K562 (cell line): ENCODE results near the gene ASB11. TPM values are rescaled to one million over a fixed set of nuclear protein-coding genes. Genes with fewer than 3 reads are reported as not detected.

Source experiments
- ATAC-seq: fragments of 200-7000 bp; cut with Tn5 transposase; 3 replicates; pipeline ENCODE4 v1.9.1; 2020; ENCODE audit warnings: moderate library complexity
- BruUV-seq: library from RNA; stranded (reverse); fragments of 400-500 nt; replicated peaks from 2 replicates; lab custom pipeline; 2021; lab: Mats Ljungman, UMichigan
- CTCF ChIA-PET: fragments of 300-600 bp; formaldehyde crosslinking; extraction: SDS; loops from one replicate; lab custom pipeline; 2021; ENCODE audit warnings: low intra/inter-chr PET ratio; lab: Yijun Ruan, JAX
- POLR2A ChIA-PET: fragments of 300-600, 350-650 bp; sonication (Branson Sonifier 250); formaldehyde crosslinking; extraction: SDS; loops from one replicate; lab custom pipeline; 2021; ENCODE audit warnings: antibody characterized with exemption, inconsistent platforms; lab: Yijun Ruan, JAX
- DNase-seq, 4 experiments: peaks; one replicate each; pipeline versions ENCODE4 v3.0.0 to v3.0.0-alpha.2; 2011 to 2018; ENCODE audit warnings: low spot score in 3 of 4, mixed read lengths in 3 of 4; ENCODE audit errors: extremely low read depth in 1 of 4
- FAIRE-seq: peaks from 2 replicates; lab custom pipeline; 2011; peaks lifted over from hg19 to GRCh38; lab: Jason Lieb, UNC
- H2AFZ ChIP-seq: 2 replicates; pipeline ENCODE4 v1.6.0; 2011; ENCODE audit warnings: low read depth, low read length, control low read depth, inconsistent platforms
- H3K27ac ChIP-seq: fragments of 200-600 bp; 3 replicates; pipeline ENCODE4 v1.8.0; 2011; ENCODE audit warnings: low read depth, mild to moderate bottlenecking, control low read depth, inconsistent platforms, low read length, moderate library complexity, mixed read lengths; ENCODE audit errors: extremely low read depth
- H3K27me3 ChIP-seq, 2 experiments: fragments of 300-600 bp in 1 of 2; 2 replicates in 1 of 2; 3 replicates in 1 of 2; pipeline versions ENCODE4 v1.6.0 to v1.8.0; 2011; ENCODE audit warnings: inconsistent platforms in 2 of 2, low read length in 2 of 2, mild to moderate bottlenecking in 1 of 2, mixed read lengths in 1 of 2, moderate library complexity in 1 of 2; ENCODE audit not compliant: control insufficient read depth in 2 of 2, insufficient read depth in 2 of 2
- H3K36me3 ChIP-seq: fragments of 300-600 bp; 3 replicates; pipeline ENCODE4 v1.8.0; 2011; ENCODE audit warnings: mild to moderate bottlenecking, low read length, inconsistent platforms; ENCODE audit not compliant: control insufficient read depth, insufficient read depth
- H3K4me1 ChIP-seq, 2 experiments: fragments of 200-600 bp in 1 of 2; replicated peaks in 1 of 2; 2 replicates in 1 of 2; 3 replicates in 1 of 2; pipeline versions ENCODE4 v1.5.1 to v1.8.0; 2011; ENCODE audit warnings: inconsistent platforms in 2 of 2, low read length in 2 of 2, mild to moderate bottlenecking in 1 of 2, mixed read lengths in 1 of 2, moderate library complexity in 1 of 2; ENCODE audit not compliant: control insufficient read depth in 2 of 2, insufficient read depth in 2 of 2
- H3K4me2 ChIP-seq: 2 replicates; pipeline ENCODE4 v1.6.1; 2011; ENCODE audit warnings: low read length, control low read depth, inconsistent platforms, mixed read lengths; ENCODE audit not compliant: insufficient read depth
- H3K4me3 ChIP-seq: fragments of 200-600 bp; sonication (generic), shearing (Covaris generic); 2 replicates; pipeline ENCODE4 v1.5.1; 2016; ENCODE audit warnings: control low read depth, inconsistent platforms
- H3K79me2 ChIP-seq: fragments of 200-600 bp; 3 replicates; pipeline ENCODE4 v1.8.0; 2011; ENCODE audit warnings: low read length, inconsistent platforms; ENCODE audit not compliant: control insufficient read depth, insufficient read depth
- H3K9ac ChIP-seq, 2 experiments: 2 replicates each; pipeline versions ENCODE4 v1.6.0 to v1.6.1; 2011; ENCODE audit warnings: low read depth in 2 of 2, low read length in 2 of 2, control low read depth in 1 of 2, inconsistent platforms in 1 of 2, mild to moderate bottlenecking in 1 of 2, mixed read lengths in 1 of 2; ENCODE audit not compliant: insufficient read depth in 1 of 2
- H3K9me1 ChIP-seq: one replicate; pipeline ENCODE4 v1.6.0; 2011; ENCODE audit warnings: inconsistent platforms, mild to moderate bottlenecking, low read length, moderate library complexity; ENCODE audit not compliant: control insufficient read depth, insufficient read depth
- H3K9me3 ChIP-seq: replicated peaks from 2 replicates; pipeline ENCODE4 v1.5.1; 2011; ENCODE audit warnings: low read depth, low read length, inconsistent platforms; ENCODE audit not compliant: control insufficient read depth, insufficient read depth
- H4K20me1 ChIP-seq: replicated peaks from 2 replicates; pipeline ENCODE4 v1.6.1; 2011; ENCODE audit warnings: low read length, inconsistent platforms, mixed read lengths; ENCODE audit not compliant: control insufficient read depth, insufficient read depth
- CTCF ChIP-seq, 3 experiments: IDR thresholded peaks in 2 of 3; conservative IDR thresholded peaks in 1 of 3; 2 replicates each; pipeline ENCODE4 v1.5.1; 2011 to 2012; ENCODE audit warnings: low read length in 3 of 3, mild to moderate bottlenecking in 3 of 3, control low read depth in 2 of 3, improper control_type of control experiment in 1 of 3, inconsistent platforms in 1 of 3, low read depth in 1 of 3, mixed read lengths in 1 of 3, moderate library complexity in 1 of 3; ENCODE audit not compliant: insufficient read depth in 2 of 3
- GTF2A2 ChIP-seq: IDR thresholded peaks from 2 replicates; pipeline ENCODE4 v1.6.1; 2016; ENCODE audit warnings: mild to moderate bottlenecking, missing genetic modification characterization, missing compliant biosample characterization
- HMGN3 ChIP-seq: IDR thresholded peaks from 2 replicates; pipeline ENCODE4 v1.6.1; 2011; ENCODE audit warnings: borderline replicate concordance, low read depth, mild to moderate bottlenecking, mixed read lengths, low read length; ENCODE audit not compliant: insufficient read length; ENCODE audit errors: extremely low read depth
- KDM4B ChIP-seq, 2 experiments: fragments of 450-650 bp in 1 of 2; sonication (generic) in 1 of 2; IDR thresholded peaks; 2 replicates each; pipeline ENCODE4 v1.6.1; 2016 to 2017; ENCODE audit warnings: borderline replicate concordance in 2 of 2, antibody characterized with exemption in 1 of 2, low read depth in 1 of 2, mild to moderate bottlenecking in 1 of 2
- MTA1 ChIP-seq: fragments of 450-650 bp; IDR thresholded peaks from 2 replicates; pipeline ENCODE4 v1.6.1; 2017; ENCODE audit warnings: borderline replicate concordance
- POLR2A ChIP-seq: fragments of 450-650 bp; conservative IDR thresholded peaks from 2 replicates; pipeline ENCODE4 v1.6.1; 2016
- RAD21 ChIP-seq, 2 experiments: fragments of 250-450 bp in 1 of 2; fragments of 450-650 bp in 1 of 2; sonication (Bioruptor Pico) in 1 of 2; formaldehyde crosslinking in 1 of 2; IDR thresholded peaks in 1 of 2; conservative IDR thresholded peaks in 1 of 2; 2 replicates each; pipeline versions ENCODE4 v1.4.0 to v1.8.0; 2020 to 2022; ENCODE audit warnings: mild to moderate bottlenecking in 2 of 2, moderate library complexity in 1 of 2
- SNRNP70 ChIP-seq: fragments of 200-400 bp; formaldehyde crosslinking; optimal IDR thresholded peaks from 2 replicates; pipeline ENCODE3; 2017; ENCODE audit warnings: low read depth, low read length
- TCF7 ChIP-seq: sonication (generic); IDR thresholded peaks from 2 replicates; pipeline ENCODE4 v1.6.1; 2016; ENCODE audit warnings: antibody characterized with exemption, borderline replicate concordance
- ZBTB17 ChIP-seq: fragments of 450-650 bp; formaldehyde crosslinking; IDR thresholded peaks from 2 replicates; pipeline ENCODE4 v1.4.0; 2020; ENCODE audit warnings: mild to moderate bottlenecking
- ZNF449 ChIP-seq: fragments of 250-450 bp; sonication (Bioruptor Pico); IDR thresholded peaks from 2 replicates; pipeline ENCODE4 v1.8.0; 2022; ENCODE audit warnings: moderate library complexity, mild to moderate bottlenecking, inconsistent platforms
- WGBS: fragments of 100-300 bp; shearing (Covaris generic); methylation state at CpG from one replicate; pipeline ENCODE4 v1.1.6; 2016; ENCODE audit warnings: low coverage, mixed read lengths; ENCODE audit not compliant: insufficient coverage; ENCODE audit errors: missing lambda C conversion rate; 5-methylcytosine and 5-hydroxymethylcytosine counted together
- in situ Hi-C: fragments of 300-500 bp; cut with MboI; formaldehyde crosslinking; loops from 4 replicates; pipeline ENCODE4 v1.15.0; 2018; ENCODE audit warnings: inconsistent platforms, mixed read lengths
- intact Hi-C: fragments of 100-400 bp; cut with micrococcal nuclease; formaldehyde crosslinking; loops from 2 replicates; pipeline ENCODE4 v1.14.2; 2022
- polyA plus RNA-seq, 8 experiments: library from polyadenylated mRNA; depleted of rRNA in 4 of 8; stranded (reverse) in 5 of 8; unstranded in 3 of 8; fragments of >200 nt; fragmentation: Nextera tagmentation in 2 of 8; fragmentation: Illumina TruSeq in 1 of 8; extraction: Ambion mirVana in 2 of 8; extraction: Trizol in 1 of 8; gene quantifications; 2 replicates each; pipeline versions ENCODE4 v1.2.1 to v1.2.3, GENCODE V29; 2011 to 2014; ENCODE audit warnings: inconsistent platforms in 1 of 8, missing spikeins in 1 of 8
- total RNA-seq, 7 experiments: library from RNA; depleted of rRNA in 6 of 7; stranded (reverse); fragments of >200 nt in 6 of 7; fragmentation: Illumina TruSeq in 2 of 7; extraction: Trizol in 2 of 7; gene quantifications; 2 replicates each; pipeline versions ENCODE4 v1.2.1 to v1.2.3, GENCODE V29; 2011 to 2021; ENCODE audit warnings: low replicate concordance in 1 of 7
- TF ChIP-seq, protein P1 (sequence below): fragments of 250-450 bp; sonication (Bioruptor Pico); IDR thresholded peaks from 2 replicates; pipeline ENCODE4 v1.8.0; 2021; ENCODE audit warnings: mild to moderate bottlenecking, moderate library complexity

The ASB11 gene
- total and polyA plus RNA-seq, 9 of the 15 experiments (the other 6 are each of a cell fraction or from before 2014, with no cell fraction given), result not detected

DNA sequence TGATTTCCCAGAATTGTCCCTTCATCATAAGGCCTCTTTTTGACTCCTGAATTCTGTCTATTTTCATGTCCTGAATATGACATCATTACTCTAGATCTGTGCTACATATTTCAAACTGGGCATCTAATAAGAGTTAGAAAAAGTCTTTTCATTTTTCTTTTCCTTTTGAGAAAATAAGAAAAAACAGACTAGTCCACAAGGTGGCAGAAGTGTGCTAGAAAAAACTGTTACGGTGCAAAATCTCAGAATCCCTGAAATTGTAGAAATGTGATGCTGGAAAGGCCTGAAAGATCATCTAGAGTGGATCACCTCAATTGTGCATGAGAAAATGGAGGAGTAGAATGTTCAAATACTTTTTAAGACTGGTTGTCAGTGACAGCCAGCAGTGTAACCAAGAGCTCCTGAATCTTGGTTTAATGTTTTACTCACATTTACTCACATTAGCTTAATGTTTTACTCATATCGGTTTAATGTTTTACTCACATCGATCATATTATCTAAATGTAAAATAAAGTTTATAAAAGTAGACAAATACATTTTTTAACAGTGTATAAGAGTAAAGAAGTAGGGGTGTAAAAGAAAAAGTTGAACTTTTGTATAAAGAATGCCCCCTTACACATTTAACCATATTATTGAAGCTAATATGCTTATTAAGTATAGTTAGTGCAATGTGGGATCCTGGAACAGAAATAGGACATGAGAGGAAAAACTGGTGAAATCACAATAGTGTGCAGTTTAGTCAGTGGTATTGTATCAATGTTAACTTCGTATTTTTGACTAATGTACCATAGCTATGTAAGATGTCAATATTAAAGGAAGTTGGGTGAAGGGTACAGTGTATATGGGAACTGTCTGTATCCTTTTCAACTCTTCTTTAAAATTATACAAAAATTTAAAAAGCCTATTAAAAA lies 15.2 kb downstream of the ASB11 start:
- H3K36me3 ChIP-seq, result no peaks in the 10 kb centered on the region
- H3K9me3 ChIP-seq, result no peaks in the 10 kb centered on the region
- ATAC-seq (no peak), DNase-seq (peak; percentile 10 to 27 (median 15)), FAIRE-seq (peak; percentile 6)
- in situ Hi-C loops (no loop called here), intact Hi-C loops (loop anchor here (1.0 kb wide), 1 partner anchor 168 kb away; no protein-coding TSS in a partner anchor)
- H3K79me2 ChIP-seq, result no peaks in the 10 kb centered on the region
- CTCF ChIA-PET, result interaction anchor here (1.9 kb wide), 1 partner anchor 265 kb away, joined by 5 read pairs; no protein-coding TSS in a partner anchor
- BruUV-seq, result no TSS peak
- H2AFZ ChIP-seq, result no peak overlapping the region
- H4K20me1 ChIP-seq, result no peaks in the 10 kb centered on the region
- no peaks in the 10 kb centered on the region for H3K9me1 ChIP-seq
- WGBS, result 2% methylated on average over 4 of the region's 4 CpGs
- H3K4me3 ChIP-seq, result no peak overlapping the region
- POLR2A ChIA-PET, result no interaction called here
- H3K27me3 ChIP-seq, result no peaks in the 10 kb centered on the region; a peak in 1 of 5 replicates
- no peak overlapping the region for H3K4me2 ChIP-seq
- H3K4me1 ChIP-seq, result no peaks in the 10 kb centered on the region; a peak in 1 of 5 replicates
- H3K27ac ChIP-seq, result no peak overlapping the region
- no peak overlapping the region for H3K9ac ChIP-seq
- TF ChIP-seq POLR2A, result no peak
- TF ChIP-seq CTCF (IDR thresholded peaks at IDR 0.05 in 2 of 3, conservative IDR thresholded peaks at IDR 0.05 in 1 of 3; ENCODE audit: insufficient read depth in 2 of 3, low read depth in 1 of 3, low read length in 3 of 3), result peak; percentile 17 to 52 (median 51); a peak in 3 of 6 replicates
- TF ChIP-seq SNRNP70, result no peak
- TF ChIP-seq MTA1, result no peak
- no peak for TF ChIP-seq HMGN3
- TF ChIP-seq, protein P1, sequence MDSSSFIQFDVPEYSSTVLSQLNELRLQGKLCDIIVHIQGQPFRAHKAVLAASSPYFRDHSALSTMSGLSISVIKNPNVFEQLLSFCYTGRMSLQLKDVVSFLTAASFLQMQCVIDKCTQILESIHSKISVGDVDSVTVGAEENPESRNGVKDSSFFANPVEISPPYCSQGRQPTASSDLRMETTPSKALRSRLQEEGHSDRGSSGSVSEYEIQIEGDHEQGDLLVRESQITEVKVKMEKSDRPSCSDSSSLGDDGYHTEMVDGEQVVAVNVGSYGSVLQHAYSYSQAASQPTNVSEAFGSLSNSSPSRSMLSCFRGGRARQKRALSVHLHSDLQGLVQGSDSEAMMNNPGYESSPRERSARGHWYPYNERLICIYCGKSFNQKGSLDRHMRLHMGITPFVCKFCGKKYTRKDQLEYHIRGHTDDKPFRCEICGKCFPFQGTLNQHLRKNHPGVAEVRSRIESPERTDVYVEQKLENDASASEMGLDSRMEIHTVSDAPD (CRISPR knock-in tag), result no peak
- TF ChIP-seq KDM4B (IDR thresholded peaks at IDR 0.05; ENCODE audit: borderline replicate concordance in 2 of 2, low read depth in 1 of 2), result no peak
- no peak for TF ChIP-seq GTF2A2 (tag)
- TF ChIP-seq ZNF449 (CRISPR knock-in tag), result no peak
- no peak for TF ChIP-seq TCF7
- TF ChIP-seq ZBTB17 (CRISPR knock-in tag), result no peak
- TF ChIP-seq RAD21 (CRISPR knock-in tag; conservative IDR thresholded peaks at IDR 0.05 in 1 of 2, IDR thresholded peaks at IDR 0.05 in 1 of 2), result peak; percentile 40 to 60
